Measurements from ENCODE around the gene TSPAN5.

TSPAN5 gene

GRCh38 chr4:98642991-98643426 lies 15.4 kb downstream of the TSPAN5 start:
- DNase-seq = peak; percentile 14

- no peak for DNase-seq
Observed at GRCh38 chr4:98641906-98642668, 16.3 kb downstream of the TSPAN5 start.

GRCh38 chr4:98641376-98641775 lies 17.0 kb downstream of the TSPAN5 start:
- no peak for DNase-seq

GRCh38 chr4:98639523-98639922 lies 18.9 kb downstream of the TSPAN5 start:
- no peak for DNase-seq

GRCh38 chr4:98639108-98639507 lies 19.3 kb downstream of the TSPAN5 start:
- no peak for DNase-seq

- DNase-seq = peak; percentile 67
Observed at GRCh38 chr4:98638661-98639060, 19.8 kb downstream of the TSPAN5 start.

- no peak for DNase-seq
Observed at GRCh38 chr4:98634061-98634460, 24.4 kb downstream of the TSPAN5 start.

GRCh38 chr4:98633159-98633558 lies 25.3 kb downstream of the TSPAN5 start:
- no peak for DNase-seq

GRCh38 chr4:98632258-98632657 lies 26.2 kb downstream of the TSPAN5 start:
- no peak for DNase-seq

- DNase-seq = no peak
Observed at GRCh38 chr4:98631506-98631905, 26.9 kb downstream of the TSPAN5 start.

- peak; percentile 6 for DNase-seq
Observed at GRCh38 chr4:98630737-98631454, 27.5 kb downstream of the TSPAN5 start.

- DNase-seq = peak; percentile 15
Observed at GRCh38 chr4:98627531-98628257, 30.7 kb downstream of the TSPAN5 start.

- DNase-seq = no peak
Observed at GRCh38 chr4:98626350-98626749, 32.1 kb downstream of the TSPAN5 start.

GRCh38 chr4:98625920-98626319 lies 32.5 kb downstream of the TSPAN5 start:
- no peak for DNase-seq

GRCh38 chr4:98625399-98625798 lies 33.0 kb downstream of the TSPAN5 start:
- DNase-seq = no peak

GRCh38 chr4:98624642-98625041 lies 33.8 kb downstream of the TSPAN5 start:
- DNase-seq = no peak

- no peak for DNase-seq
Observed at GRCh38 chr4:98624144-98624543, 34.3 kb downstream of the TSPAN5 start.

GRCh38 chr4:98623126-98623802 lies 35.1 kb downstream of the TSPAN5 start:
- DNase-seq = peak; percentile 55

- peak; percentile 17 for DNase-seq
Observed at GRCh38 chr4:98620087-98620784, 38.2 kb downstream of the TSPAN5 start.

- no peak for DNase-seq
Observed at GRCh38 chr4:98619180-98619579, 39.2 kb downstream of the TSPAN5 start.

- peak; percentile 6 for DNase-seq
Observed at GRCh38 chr4:98618680-98619079, 39.7 kb downstream of the TSPAN5 start.

- peak; percentile 65 for DNase-seq
Observed at GRCh38 chr4:98617358-98618047, 40.9 kb downstream of the TSPAN5 start.
